ENCODE measurements around the gene DLK1.

Gene DLK1

GRCh38 chr14:100712490-100712889 lies 14.2 kb upstream of the DLK1 start:
- DNase-seq (ENCODE audit: low read depth) = peak; percentile 79
- TF ChIP-seq, protein P1, sequence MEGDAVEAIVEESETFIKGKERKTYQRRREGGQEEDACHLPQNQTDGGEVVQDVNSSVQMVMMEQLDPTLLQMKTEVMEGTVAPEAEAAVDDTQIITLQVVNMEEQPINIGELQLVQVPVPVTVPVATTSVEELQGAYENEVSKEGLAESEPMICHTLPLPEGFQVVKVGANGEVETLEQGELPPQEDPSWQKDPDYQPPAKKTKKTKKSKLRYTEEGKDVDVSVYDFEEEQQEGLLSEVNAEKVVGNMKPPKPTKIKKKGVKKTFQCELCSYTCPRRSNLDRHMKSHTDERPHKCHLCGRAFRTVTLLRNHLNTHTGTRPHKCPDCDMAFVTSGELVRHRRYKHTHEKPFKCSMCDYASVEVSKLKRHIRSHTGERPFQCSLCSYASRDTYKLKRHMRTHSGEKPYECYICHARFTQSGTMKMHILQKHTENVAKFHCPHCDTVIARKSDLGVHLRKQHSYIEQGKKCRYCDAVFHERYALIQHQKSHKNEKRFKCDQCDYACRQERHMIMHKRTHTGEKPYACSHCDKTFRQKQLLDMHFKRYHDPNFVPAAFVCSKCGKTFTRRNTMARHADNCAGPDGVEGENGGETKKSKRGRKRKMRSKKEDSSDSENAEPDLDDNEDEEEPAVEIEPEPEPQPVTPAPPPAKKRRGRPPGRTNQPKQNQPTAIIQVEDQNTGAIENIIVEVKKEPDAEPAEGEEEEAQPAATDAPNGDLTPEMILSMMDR (IDR thresholded peaks at IDR 0.05; ENCODE audit: insufficient read depth, low read depth, low read length, missing control alignments) = no peak
- no peak overlapping the region for H3K4me3 ChIP-seq (ENCODE audit: low read length)

DNA sequence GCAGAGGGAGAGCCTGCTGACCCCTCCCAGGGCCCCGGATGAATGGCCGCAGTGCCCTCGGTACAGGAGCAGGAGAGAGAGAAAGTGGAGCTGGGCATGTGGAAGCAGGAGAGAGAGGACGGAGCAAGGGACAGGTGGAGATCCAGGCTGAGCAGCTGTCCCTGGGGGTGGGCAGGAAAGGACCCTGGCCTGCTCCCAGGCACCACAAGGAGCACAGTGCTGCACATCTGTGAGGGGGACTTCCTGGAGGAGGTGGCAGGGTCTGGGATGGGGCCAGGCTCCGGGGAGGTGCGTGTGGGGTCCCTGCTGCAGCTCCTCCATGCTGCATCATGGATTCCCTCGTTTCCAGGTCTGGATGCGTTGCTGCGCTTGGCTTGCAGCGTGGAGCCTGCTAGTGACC lies 13.0 kb upstream of the DLK1 start:
- TF ChIP-seq, protein P1 (IDR thresholded peaks at IDR 0.05; ENCODE audit: insufficient read depth, low read depth, low read length, missing control alignments) = no peak
- no peak for DNase-seq (ENCODE audit: low read depth)
- no peak overlapping the region for H3K4me3 ChIP-seq (ENCODE audit: low read length)

- H3K4me3 ChIP-seq (ENCODE audit: low read length) = no peak overlapping the region
- DNase-seq (ENCODE audit: low read depth) = no peak
- TF ChIP-seq, protein P1 (IDR thresholded peaks at IDR 0.05; ENCODE audit: insufficient read depth, low read depth, low read length, missing control alignments) = no peak
These were observed 12.3 kb upstream of the DLK1 start for GRCh38 chr14:100714258-100714892.

GRCh38 chr14:100715332-100715731 lies 11.4 kb upstream of the DLK1 start:
- DNase-seq (ENCODE audit: low read depth) = no peak
- TF ChIP-seq, protein P1 (IDR thresholded peaks at IDR 0.05; ENCODE audit: insufficient read depth, low read depth, low read length, missing control alignments) = no peak
- no peak overlapping the region for H3K4me3 ChIP-seq (ENCODE audit: low read length)

DNA sequence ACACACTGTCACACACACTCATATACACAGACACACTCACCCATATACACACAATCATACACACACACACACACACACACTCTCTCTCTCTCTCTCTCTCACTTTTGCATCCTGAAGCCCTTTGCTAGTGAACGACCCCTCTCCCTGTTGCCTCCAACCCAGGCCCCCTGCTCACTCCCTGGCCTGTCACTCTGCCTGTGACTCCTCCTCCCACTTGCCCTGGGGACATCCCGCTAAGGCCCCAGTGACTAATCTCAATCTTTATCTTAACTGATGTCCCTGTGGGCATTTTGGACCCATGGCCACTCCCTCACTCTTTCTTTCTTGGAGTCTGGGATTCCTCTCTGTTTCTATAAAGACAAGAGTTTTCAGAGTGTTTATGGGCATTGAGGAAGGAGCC lies 10.9 kb upstream of the DLK1 start:
- TF ChIP-seq, protein P1 (IDR thresholded peaks at IDR 0.05; ENCODE audit: insufficient read depth, low read depth, low read length, missing control alignments) = no peak
- H3K4me3 ChIP-seq (ENCODE audit: low read length) = no peak overlapping the region
- DNase-seq (ENCODE audit: low read depth) = no peak

- no peak overlapping the region for H3K4me3 ChIP-seq (ENCODE audit: low read length)
- no peak for DNase-seq (ENCODE audit: low read depth)
- TF ChIP-seq, protein P1 (IDR thresholded peaks at IDR 0.05; ENCODE audit: insufficient read depth, low read depth, low read length, missing control alignments) = no peak
These were observed 9.3 kb upstream of the DLK1 start for GRCh38 chr14:100717386-100717785.

- DNase-seq (ENCODE audit: low read depth) = no peak
- H3K4me3 ChIP-seq (ENCODE audit: low read length) = no peak overlapping the region
- TF ChIP-seq, protein P1 (IDR thresholded peaks at IDR 0.05; ENCODE audit: insufficient read depth, low read depth, low read length, missing control alignments) = no peak
These were observed 6.6 kb upstream of the DLK1 start for GRCh38 chr14:100719976-100720520.

All from epithelial cell of esophagus (primary cell).